ENCODE data around the gene ACCSL.

The ACCSL gene

DNA sequence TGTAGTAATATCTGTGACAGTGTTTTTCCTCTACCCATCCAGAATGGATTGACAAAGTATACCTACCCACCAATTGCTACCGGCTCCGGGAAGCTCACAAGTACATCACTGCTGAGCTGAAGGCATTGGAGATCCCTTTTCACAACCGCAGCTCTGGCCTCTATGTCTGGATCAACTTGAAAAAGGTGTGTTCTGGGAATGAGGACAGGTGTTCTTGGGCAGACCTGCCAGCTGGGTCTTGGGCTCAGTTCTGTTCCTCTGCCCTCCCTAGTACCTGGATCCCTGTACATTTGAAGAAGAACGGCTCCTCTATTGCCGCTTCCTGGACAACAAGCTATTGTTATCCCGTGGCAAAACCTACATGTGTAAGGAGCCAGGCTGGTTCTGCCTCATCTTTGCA lies 10.5 kb downstream of the ACCSL start:
- no peak for DNase-seq (ENCODE audit: low read depth in 2 of 2)

- no peak for DNase-seq (ENCODE audit: low read depth in 2 of 2)
Measured at GRCh38 chr11:44065161-44065661, 17.4 kb downstream of the ACCSL start.

DNA sequence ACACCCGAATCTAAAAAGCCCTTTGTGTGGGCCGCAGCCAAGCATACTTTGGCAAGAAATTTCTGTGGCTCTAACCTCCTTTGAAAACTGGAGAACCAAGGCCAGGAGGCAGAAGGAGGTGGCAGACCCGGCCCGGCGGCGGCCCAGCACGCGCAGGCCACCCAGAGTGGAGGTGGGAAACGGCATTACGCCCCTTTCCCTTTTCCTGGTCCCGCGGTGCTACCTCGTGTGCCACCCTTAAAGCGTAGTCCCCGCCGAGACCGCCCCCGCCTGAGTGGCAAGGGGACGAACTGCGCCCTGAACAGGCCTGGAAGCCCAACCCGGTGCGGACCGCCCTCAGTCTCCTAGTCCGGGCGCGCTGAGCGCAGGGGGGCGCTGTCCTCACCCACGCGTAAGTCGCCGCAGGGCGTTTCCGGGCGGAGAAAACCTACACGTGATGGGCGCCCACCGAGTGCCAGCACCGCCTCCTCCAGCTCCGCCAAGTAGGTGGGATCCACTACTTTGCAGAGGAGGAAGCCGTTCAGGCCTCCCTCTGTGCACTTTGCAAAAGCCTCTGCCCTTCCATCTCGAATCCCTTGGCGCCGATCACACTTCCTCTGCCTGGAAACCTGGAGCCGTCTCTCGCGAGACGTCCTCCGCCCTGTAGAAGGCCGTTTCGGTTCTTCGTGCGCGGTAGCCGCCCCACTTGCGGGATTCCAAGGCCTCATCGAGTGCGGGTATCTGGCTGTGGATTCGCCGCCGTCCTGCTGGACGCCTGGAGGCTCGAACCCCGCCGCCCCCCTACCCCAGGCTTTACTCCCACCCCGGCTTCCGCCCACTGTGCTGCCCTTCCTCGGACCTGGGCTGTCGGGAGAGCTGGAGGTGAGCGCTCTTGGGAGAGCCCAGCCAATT lies 18.3 kb downstream of the ACCSL start, which contains the start of gene ACCS:
Gene ACCS, plus strand, starts transcription at position 430 of the 891 bp plus-strand sequence. CDS start 1,358 bp downstream, outside the sequence.
- peak; percentile 74 to 84 for DNase-seq (ENCODE audit: low read depth in 2 of 2)

DNA sequence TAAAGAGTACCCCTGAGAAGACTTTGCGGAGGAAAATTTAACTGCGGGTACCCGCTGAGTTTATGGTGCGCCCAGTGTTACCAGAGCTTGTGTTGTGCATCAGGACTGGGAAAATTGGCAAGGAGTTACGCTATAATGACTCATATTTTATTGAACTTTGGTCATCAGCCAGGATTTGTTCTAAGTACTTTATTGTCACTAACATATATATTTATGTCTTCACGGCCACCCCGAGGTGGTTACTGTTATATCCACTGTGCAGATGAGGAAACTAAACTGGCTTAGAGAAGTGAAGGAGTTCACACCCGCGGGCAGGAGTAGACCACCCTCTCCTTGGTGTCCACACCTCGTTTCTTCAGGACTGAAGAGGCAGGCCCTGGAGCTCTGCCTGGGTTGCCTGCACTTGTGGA lies 19.0 kb downstream of the ACCSL start:
- no peak for DNase-seq (ENCODE audit: low read depth in 2 of 2)

DNA sequence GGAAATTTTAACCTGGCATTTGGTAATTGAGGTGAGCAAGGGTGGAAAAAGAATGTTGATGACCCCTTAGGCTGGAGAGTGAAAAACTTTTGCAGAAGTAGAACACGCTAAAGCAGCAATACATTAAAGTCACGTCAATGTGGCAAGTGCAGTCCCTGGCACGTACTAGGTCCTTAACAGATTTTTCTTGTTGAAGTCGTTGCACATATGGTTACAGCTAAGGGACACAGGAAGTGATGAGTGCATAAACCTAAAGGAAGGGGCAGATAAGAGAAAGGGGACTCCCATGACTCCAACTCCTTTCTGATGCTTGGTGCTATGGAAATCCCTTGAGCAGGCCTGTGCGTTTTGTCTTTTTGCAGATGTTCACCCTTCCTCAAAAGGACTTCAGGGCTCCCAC lies 19.5 kb downstream of the ACCSL start:
- DNase-seq (ENCODE audit: low read depth in 2 of 2), result no peak

- no peak for DNase-seq (ENCODE audit: low read depth in 2 of 2)
Measured at GRCh38 chr11:44068180-44068579, 20.4 kb downstream of the ACCSL start.

- no peak for DNase-seq (ENCODE audit: low read depth in 2 of 2)
Measured at GRCh38 chr11:44071157-44071556, 23.4 kb downstream of the ACCSL start.

DNA sequence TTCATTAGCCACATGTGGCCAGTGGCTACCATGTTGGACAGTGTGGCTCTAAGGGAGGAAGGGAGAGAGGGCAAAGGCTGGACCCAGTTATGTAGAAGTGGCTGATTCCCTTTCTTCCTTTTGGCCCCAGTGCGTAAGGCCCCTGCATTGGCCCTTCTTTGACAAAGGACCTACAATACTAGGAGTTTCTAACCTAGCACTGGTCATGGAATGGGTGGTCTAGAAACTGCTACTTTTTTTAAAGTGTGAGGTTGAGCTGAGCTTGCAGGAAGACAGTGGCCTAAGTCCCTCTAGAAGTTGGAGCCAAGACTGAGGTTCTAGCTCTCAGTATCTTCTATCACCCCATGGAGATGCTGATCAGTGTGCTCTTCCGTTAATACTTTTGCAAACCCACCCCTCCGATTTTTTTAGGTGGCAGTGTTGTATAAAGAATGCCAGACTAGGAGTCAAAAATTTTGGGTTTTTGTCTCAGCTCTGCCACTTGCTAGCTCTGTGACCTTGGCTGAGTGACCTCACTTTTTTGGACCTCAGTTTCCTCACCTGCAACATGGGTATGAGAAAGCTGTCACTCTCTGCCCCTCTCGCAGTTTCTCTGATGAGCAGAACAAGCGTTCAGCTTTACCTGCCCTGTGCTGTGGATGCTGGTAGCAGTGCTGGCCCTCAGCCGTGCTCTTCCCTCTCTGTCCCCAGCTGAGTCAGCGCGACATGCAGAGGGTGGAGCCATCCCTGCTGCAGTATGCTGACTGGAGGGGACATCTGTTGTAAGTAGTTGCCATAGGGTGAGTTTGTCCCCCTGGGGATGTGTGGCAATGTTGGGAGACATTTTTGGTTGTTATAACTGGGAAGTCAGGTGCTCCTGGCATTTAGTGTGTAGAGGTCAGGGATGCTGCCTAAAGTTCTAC lies 25.2 kb downstream of the ACCSL start:
- no peak for DNase-seq (ENCODE audit: low read depth in 2 of 2)

DNA sequence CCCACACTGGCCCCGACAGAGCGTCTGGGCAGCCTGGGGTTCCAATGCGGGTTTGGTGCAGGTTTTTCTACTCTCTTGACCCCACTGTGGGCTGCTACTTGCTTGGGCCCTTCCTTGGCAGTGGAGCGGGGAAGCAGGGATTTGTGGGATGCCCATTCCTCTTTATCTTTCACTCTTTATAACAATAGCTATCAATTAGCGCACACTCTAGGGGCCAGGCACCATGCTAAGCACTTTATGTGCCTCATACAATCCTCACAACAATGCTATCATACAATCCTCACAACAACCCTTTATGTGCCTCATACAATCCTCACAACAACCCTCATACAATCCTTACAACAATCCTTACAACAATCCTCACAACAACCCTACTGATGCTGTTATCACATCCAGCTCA lies 31.0 kb downstream of the ACCSL start:
- no peak for DNase-seq (ENCODE audit: low read depth in 2 of 2)

DNA sequence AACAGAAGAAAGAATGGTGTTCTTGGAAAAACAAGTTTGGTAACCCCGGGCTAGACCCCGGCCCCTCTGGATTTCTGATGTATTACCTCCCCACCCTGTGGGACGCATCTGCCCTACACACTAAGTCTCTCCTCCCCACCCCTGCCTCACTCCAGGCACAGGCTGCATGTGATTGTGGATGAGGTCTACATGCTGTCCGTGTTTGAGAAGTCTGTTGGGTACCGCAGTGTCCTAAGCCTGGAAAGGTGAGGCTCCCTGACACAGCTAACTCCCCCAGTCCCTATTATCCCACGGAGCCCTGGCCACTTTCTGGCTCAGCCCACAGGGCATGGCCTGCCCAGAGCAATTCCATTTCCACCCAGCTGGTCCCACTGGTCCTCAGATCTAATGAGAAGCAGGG lies 31.6 kb downstream of the ACCSL start:
- no peak for DNase-seq (ENCODE audit: low read depth in 2 of 2)

GRCh38 chr11:44080951-44081350 lies 33.2 kb downstream of the ACCSL start:
- DNase-seq (ENCODE audit: low read depth in 2 of 2), result no peak

DNA sequence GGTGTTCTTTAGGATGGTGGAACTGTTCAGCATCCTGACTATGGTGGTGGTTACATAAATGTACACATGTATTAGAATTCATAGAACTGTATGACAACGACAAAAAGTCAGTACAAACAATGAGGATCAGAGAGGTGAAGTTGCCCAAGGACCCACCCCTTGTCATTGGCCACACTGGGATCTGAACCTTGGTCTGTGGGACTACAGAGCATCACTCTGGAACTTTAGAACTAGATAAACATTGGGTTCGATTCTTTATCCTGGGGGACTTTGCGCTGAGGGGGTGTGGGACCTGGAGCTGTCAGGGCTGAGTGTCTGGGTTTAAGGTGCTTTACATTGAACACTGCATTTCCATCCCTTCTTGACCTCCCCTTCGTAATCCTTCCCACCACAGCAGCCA lies 34.9 kb downstream of the ACCSL start:
- no peak for DNase-seq (ENCODE audit: low read depth in 2 of 2)

GRCh38 chr11:44083433-44083832 lies 35.7 kb downstream of the ACCSL start:
- no peak for DNase-seq (ENCODE audit: low read depth in 2 of 2)

GRCh38 chr11:44083906-44084305 lies 36.1 kb downstream of the ACCSL start:
- DNase-seq (ENCODE audit: low read depth in 2 of 2), result no peak

GRCh38 chr11:44085330-44085729 lies 37.5 kb downstream of the ACCSL start:
- DNase-seq (ENCODE audit: low read depth in 2 of 2), result no peak

- no peak for DNase-seq (ENCODE audit: low read depth in 2 of 2)
Measured at GRCh38 chr11:44088377-44088776, 40.6 kb downstream of the ACCSL start.

- no peak for DNase-seq (ENCODE audit: low read depth in 2 of 2)
Measured at GRCh38 chr11:44088871-44089270, 41.1 kb downstream of the ACCSL start.

- no peak for DNase-seq (ENCODE audit: low read depth in 2 of 2)
Measured at GRCh38 chr11:44090539-44090938, 42.8 kb downstream of the ACCSL start.

- peak; percentile 41 to 62 for DNase-seq (ENCODE audit: low read depth in 2 of 2)
Measured at GRCh38 chr11:44094260-44094868, 46.6 kb downstream of the ACCSL start.

- DNase-seq (ENCODE audit: low read depth in 2 of 2), result peak; percentile 72 to 79
Measured at GRCh38 chr11:44095506-44096359, 48.0 kb downstream of the ACCSL start, which contains the start of gene EXT2. TSS of gene EXT2 (plus strand) at chr11:44095678. CDS start at chr11:44107713, 12,035 bp downstream.
